ENCODE results near the gene SUV39H1.

The SUV39H1 gene

GRCh38 chrX:48736878-48737212 lies 40.3 kb downstream of the SUV39H1 start:
- Histone ChIP-seq H3K4me3 (ENCODE audit: low read length) (peak overlapping the region; percentile 88), H3K36me3 (ENCODE audit: control insufficient read depth, low read length) (no peaks in the 10 kb centered on the region), H3K27ac (ENCODE audit: low read depth, low read length) (no peak overlapping the region), H3K9me3 (ENCODE audit: control insufficient read depth, insufficient read depth, low read length) (no peaks in the 10 kb centered on the region), H4K20me1 (ENCODE audit: control insufficient read depth, insufficient read depth, low read depth, low read length) (no peaks in the 10 kb centered on the region), H3K9me2 (replicated peaks; ENCODE audit: control insufficient read depth, low read length) (no peaks in the 10 kb centered on the region), H3K4me1 (ENCODE audit: control insufficient read depth, low read length) (peaks cover 18% of the 10 kb centered on the region), H3K79me2 (ENCODE audit: control insufficient read depth, low read length) (peaks cover 5% of the 10 kb centered on the region), H3K27me3 (ENCODE audit: control insufficient read depth, low read length) (no peaks in the 10 kb centered on the region), H3K4me2 (ENCODE audit: low read length) (peak overlapping the region; percentile 80), H3F3A (ENCODE audit: control insufficient read depth, insufficient read depth) (no peaks in the 10 kb centered on the region)
- TF ChIP-seq CTCF (IDR thresholded peaks at IDR 0.05; ENCODE audit: low read depth, low read length, poor library complexity, severe bottlenecking) (no peak), EZH2phosphoT487 (IDR thresholded peaks at IDR 0.05; ENCODE audit: borderline replicate concordance, low read length) (no peak)

GRCh38 chrX:48737213-48737938 lies 40.8 kb downstream of the SUV39H1 start:
- H3K36me3 ChIP-seq (ENCODE audit: control insufficient read depth, low read length): no peaks in the 10 kb centered on the region
- no peaks in the 10 kb centered on the region for H4K20me1 ChIP-seq (ENCODE audit: control insufficient read depth, insufficient read depth, low read depth, low read length)
- peak overlapping the region; percentile 88 for H3K4me3 ChIP-seq (ENCODE audit: low read length)
- H3K9me3 ChIP-seq (ENCODE audit: control insufficient read depth, insufficient read depth, low read length): no peaks in the 10 kb centered on the region
- H3K4me1 ChIP-seq (ENCODE audit: control insufficient read depth, low read length): peaks cover 18% of the 10 kb centered on the region
- peak overlapping the region; percentile 98 for H3K4me2 ChIP-seq (ENCODE audit: low read length)
- H3K79me2 ChIP-seq (ENCODE audit: control insufficient read depth, low read length): peaks cover 5% of the 10 kb centered on the region
- H3K27me3 ChIP-seq (ENCODE audit: control insufficient read depth, low read length): no peaks in the 10 kb centered on the region
- H3F3A ChIP-seq (ENCODE audit: control insufficient read depth, insufficient read depth): no peaks in the 10 kb centered on the region
- peak overlapping the region; percentile 89 for H3K27ac ChIP-seq (ENCODE audit: low read depth, low read length)
- TF ChIP-seq EZH2phosphoT487 (IDR thresholded peaks at IDR 0.05; ENCODE audit: borderline replicate concordance, low read length) (no peak), CTCF (IDR thresholded peaks at IDR 0.05; ENCODE audit: low read depth, low read length, poor library complexity, severe bottlenecking) (no peak)
- H3K9me2 ChIP-seq (replicated peaks; ENCODE audit: control insufficient read depth, low read length): no peaks in the 10 kb centered on the region

- H3K79me2 ChIP-seq (ENCODE audit: control insufficient read depth, low read length): peaks cover 5% of the 10 kb centered on the region
- peak overlapping the region; percentile 98 for H3K4me2 ChIP-seq (ENCODE audit: low read length)
- no peaks in the 10 kb centered on the region for H4K20me1 ChIP-seq (ENCODE audit: control insufficient read depth, insufficient read depth, low read depth, low read length)
- no peaks in the 10 kb centered on the region for H3K9me2 ChIP-seq (replicated peaks; ENCODE audit: control insufficient read depth, low read length)
- peak overlapping the region; percentile 89 for H3K27ac ChIP-seq (ENCODE audit: low read depth, low read length)
- no peaks in the 10 kb centered on the region for H3F3A ChIP-seq (ENCODE audit: control insufficient read depth, insufficient read depth)
- H3K36me3 ChIP-seq (ENCODE audit: control insufficient read depth, low read length): no peaks in the 10 kb centered on the region
- H3K4me3 ChIP-seq (ENCODE audit: low read length): peak overlapping the region; percentile 88
- peaks cover 18% of the 10 kb centered on the region for H3K4me1 ChIP-seq (ENCODE audit: control insufficient read depth, low read length)
- no peaks in the 10 kb centered on the region for H3K9me3 ChIP-seq (ENCODE audit: control insufficient read depth, insufficient read depth, low read length)
- H3K27me3 ChIP-seq (ENCODE audit: control insufficient read depth, low read length): no peaks in the 10 kb centered on the region
- TF ChIP-seq CTCF (IDR thresholded peaks at IDR 0.05; ENCODE audit: low read depth, low read length, poor library complexity, severe bottlenecking) (no peak), EZH2phosphoT487 (IDR thresholded peaks at IDR 0.05; ENCODE audit: borderline replicate concordance, low read length) (no peak)
Observed at GRCh38 chrX:48737940-48738339, 41.4 kb downstream of the SUV39H1 start.
